ENCODE results near the gene LRRC23. TPM values are rescaled to one million over a fixed set of nuclear protein-coding genes. Genes with fewer than 3 reads are reported as not detected.

The LRRC23 gene
- total RNA-seq, 2 donors from 2014 or later, result 8.5 TPM

- no peaks in the 10 kb centered on the region for H3K9me3 ChIP-seq
- ATAC-seq (ENCODE audit: insufficient number of reproducible peaks, low FRiP score, low read depth), result no peak
These were observed 29.5 kb downstream of the LRRC23 start for GRCh38 chr12:6934110-6934509.

GRCh38 chr12:6935371-6936193, 31.0 kb downstream of the LRRC23 start:
- Histone ChIP-seq H3K9me3 (no peaks in the 10 kb centered on the region), H3K4me1 (ENCODE audit: control insufficient read depth in 1 of 2, low read depth in 2 of 2) (peaks cover 21 to 63% of the 10 kb centered on the region in 2 donors), H3K4me3 (no peak overlapping the region), H3K27ac (peak overlapping the region in 1 of 2 donors; percentile 4), H3K27me3 (replicated peaks; ENCODE audit: insufficient read depth) (no peaks in the 10 kb centered on the region), H3K36me3 (peaks cover 23% of the 10 kb centered on the region)
- no peak for TF ChIP-seq CTCF (IDR thresholded peaks at IDR 0.05)
- DNase-seq (ENCODE audit: low spot score) (no peak), ATAC-seq (ENCODE audit: insufficient number of reproducible peaks, low FRiP score, low read depth) (no peak)

More at GRCh38 chr12:6934110-6934509, 29.5 kb downstream of the LRRC23 start:
- DNase-seq (ENCODE audit: low spot score), result no peak
- peaks cover 23% of the 10 kb centered on the region for H3K36me3 ChIP-seq
- no peak overlapping the region for H3K4me3 ChIP-seq
- TF ChIP-seq CTCF (IDR thresholded peaks at IDR 0.05), result no peak
- no peaks in the 10 kb centered on the region for H3K27me3 ChIP-seq (replicated peaks; ENCODE audit: insufficient read depth)
- H3K27ac ChIP-seq, result peak overlapping the region; percentile 4 to 46
- H3K4me1 ChIP-seq (ENCODE audit: control insufficient read depth in 1 of 2, low read depth in 2 of 2), result peaks cover 28 to 72% of the 10 kb centered on the region in 2 donors

GRCh38 chr12:6936194-6936635, 31.6 kb downstream of the LRRC23 start:
- H3K4me1 ChIP-seq (ENCODE audit: control insufficient read depth in 1 of 2, low read depth in 2 of 2), result peaks cover 17 to 56% of the 10 kb centered on the region in 2 donors

DNA sequence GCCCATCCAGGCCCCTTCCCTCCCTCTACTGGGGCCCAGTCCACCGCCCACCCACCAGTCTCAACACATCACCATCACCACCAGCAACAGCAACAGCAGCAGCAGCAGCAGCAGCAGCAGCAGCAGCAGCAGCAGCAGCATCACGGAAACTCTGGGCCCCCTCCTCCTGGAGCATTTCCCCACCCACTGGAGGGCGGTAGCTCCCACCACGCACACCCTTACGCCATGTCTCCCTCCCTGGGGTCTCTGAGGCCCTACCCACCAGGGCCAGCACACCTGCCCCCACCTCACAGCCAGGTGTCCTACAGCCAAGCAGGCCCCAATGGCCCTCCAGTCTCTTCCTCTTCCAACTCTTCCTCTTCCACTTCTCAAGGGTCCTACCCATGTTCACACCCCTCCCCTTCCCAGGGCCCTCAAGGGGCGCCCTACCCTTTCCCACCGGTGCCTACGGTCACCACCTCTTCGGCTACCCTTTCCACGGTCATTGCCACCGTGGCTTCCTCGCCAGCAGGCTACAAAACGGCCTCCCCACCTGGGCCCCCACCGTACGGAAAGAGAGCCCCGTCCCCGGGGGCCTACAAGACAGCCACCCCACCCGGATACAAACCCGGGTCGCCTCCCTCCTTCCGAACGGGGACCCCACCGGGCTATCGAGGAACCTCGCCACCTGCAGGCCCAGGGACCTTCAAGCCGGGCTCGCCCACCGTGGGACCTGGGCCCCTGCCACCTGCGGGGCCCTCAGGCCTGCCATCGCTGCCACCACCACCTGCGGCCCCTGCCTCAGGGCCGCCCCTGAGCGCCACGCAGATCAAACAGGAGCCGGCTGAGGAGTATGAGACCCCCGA, 32.2 kb downstream of the LRRC23 start:
- TF ChIP-seq CTCF (IDR thresholded peaks at IDR 0.05), result no peak

More at GRCh38 chr12:6936194-6936635, 31.6 kb downstream of the LRRC23 start:
- no peaks in the 10 kb centered on the region for H3K27me3 ChIP-seq (replicated peaks; ENCODE audit: insufficient read depth)
- no peak for TF ChIP-seq CTCF (IDR thresholded peaks at IDR 0.05)
- peak overlapping the region; percentile 76 to 80 for H3K27ac ChIP-seq
- no peak overlapping the region for H3K4me3 ChIP-seq
- H3K9me3 ChIP-seq, result no peaks in the 10 kb centered on the region
- peaks cover 23% of the 10 kb centered on the region for H3K36me3 ChIP-seq
- no peak for DNase-seq (ENCODE audit: low spot score)
- ATAC-seq (ENCODE audit: insufficient number of reproducible peaks, low FRiP score, low read depth), result no peak

More for the DNA sequence above, 32.2 kb downstream of the LRRC23 start:
- no peak for DNase-seq (ENCODE audit: low spot score)
- Histone ChIP-seq H3K4me3 (peak overlapping the region; percentile 79), H3K27me3 (replicated peaks; ENCODE audit: insufficient read depth) (no peaks in the 10 kb centered on the region), H3K4me1 (ENCODE audit: control insufficient read depth in 1 of 2, low read depth in 2 of 2) (peaks cover 13 to 50% of the 10 kb centered on the region in 2 donors), H3K36me3 (peaks cover 23% of the 10 kb centered on the region), H3K9me3 (no peaks in the 10 kb centered on the region), H3K27ac (peak overlapping the region; percentile 76 to 80)
- no peak for ATAC-seq (ENCODE audit: insufficient number of reproducible peaks, low FRiP score, low read depth)
